Glutamatergic neuron (in vitro differentiated cells): ENCODE data around the gene HIRIP3. TPM values are rescaled to one million over a fixed set of nuclear protein-coding genes. Genes with fewer than 3 reads are reported as not detected.

Experiments
- DNase-seq: peaks from one replicate; pipeline ENCODE4 v3.0.0; 2022
- H3K27ac Mint-ChIP-seq: one replicate; pipeline ENCODE4 v1.8.0; 2020; ENCODE audit warnings: mild to moderate bottlenecking, mixed read lengths, inconsistent platforms; ENCODE audit not compliant: unreplicated experiment
- H3K27me3 Mint-ChIP-seq: one replicate; pipeline ENCODE4 v1.8.0; 2020; ENCODE audit warnings: mild to moderate bottlenecking, moderate library complexity, mixed read lengths, inconsistent platforms; ENCODE audit not compliant: unreplicated experiment
- H3K36me3 Mint-ChIP-seq: one replicate; pipeline ENCODE4 v1.8.0; 2020; ENCODE audit warnings: mild to moderate bottlenecking, mixed read lengths, inconsistent platforms; ENCODE audit not compliant: unreplicated experiment
- H3K4me1 Mint-ChIP-seq: one replicate; pipeline ENCODE4 v1.8.0; 2020; ENCODE audit warnings: mild to moderate bottlenecking, low read depth, mixed read lengths, inconsistent platforms; ENCODE audit not compliant: unreplicated experiment
- H3K4me3 Mint-ChIP-seq: one replicate; pipeline ENCODE4 v1.8.0; 2020; ENCODE audit warnings: mild to moderate bottlenecking, mixed read lengths, inconsistent platforms; ENCODE audit not compliant: unreplicated experiment
- H3K9me3 Mint-ChIP-seq: one replicate; pipeline ENCODE4 v1.8.0; 2020; ENCODE audit warnings: mild to moderate bottlenecking, moderate library complexity, mixed read lengths, inconsistent platforms; ENCODE audit not compliant: unreplicated experiment
- CTCF ChIP-seq: fragments of 200-600 bp; sonication (generic); IDR thresholded peaks from one replicate; pipeline ENCODE4 v1.5.0; 2021; ENCODE audit not compliant: partially characterized antibody, unreplicated experiment
- total RNA-seq: library from RNA; stranded (reverse); fragmentation: NEBNext Ultra II Directional; extraction: Animal tissue kit (Norgen Biotek cat#: 25700); gene quantifications from one replicate; pipeline ENCODE4 v1.2.1, GENCODE V29; 2021; ENCODE audit not compliant: unreplicated experiment

HIRIP3 gene
- total RNA-seq, 1 donor from 2014 or later, result 12.2 TPM

- H3K4me1 Mint-ChIP-seq, result no peaks in the 10 kb centered on the region
- H3K9me3 Mint-ChIP-seq, result peaks cover 9% of the 10 kb centered on the region
- no peak overlapping the region for H3K27ac Mint-ChIP-seq
- no peak for TF ChIP-seq CTCF
- peaks cover 15% of the 10 kb centered on the region for H3K27me3 Mint-ChIP-seq
- H3K36me3 Mint-ChIP-seq, result peaks cover 12% of the 10 kb centered on the region
- DNase-seq, result no peak
- no peak overlapping the region for H3K4me3 Mint-ChIP-seq
Observed at GRCh38 chr16:29984137-29984763, 11.2 kb downstream of the HIRIP3 start.

- H3K4me3 Mint-ChIP-seq, result no peak overlapping the region
- no peak for TF ChIP-seq CTCF
- DNase-seq, result no peak
- H3K36me3 Mint-ChIP-seq, result peaks cover 7% of the 10 kb centered on the region
- H3K27ac Mint-ChIP-seq, result no peak overlapping the region
- peaks cover 9% of the 10 kb centered on the region for H3K9me3 Mint-ChIP-seq
- no peaks in the 10 kb centered on the region for H3K4me1 Mint-ChIP-seq
- peaks cover 11% of the 10 kb centered on the region for H3K27me3 Mint-ChIP-seq
Observed at GRCh38 chr16:29983420-29984136, 11.8 kb downstream of the HIRIP3 start.

- H3K9me3 Mint-ChIP-seq, result peaks cover 9% of the 10 kb centered on the region
- peaks cover 7% of the 10 kb centered on the region for H3K36me3 Mint-ChIP-seq
- DNase-seq, result no peak
- peaks cover 10% of the 10 kb centered on the region for H3K27me3 Mint-ChIP-seq
- no peak overlapping the region for H3K27ac Mint-ChIP-seq
- no peak overlapping the region for H3K4me3 Mint-ChIP-seq
- TF ChIP-seq CTCF, result no peak
- H3K4me1 Mint-ChIP-seq, result no peaks in the 10 kb centered on the region
Observed at GRCh38 chr16:29982560-29983419, 12.6 kb downstream of the HIRIP3 start.

DNA sequence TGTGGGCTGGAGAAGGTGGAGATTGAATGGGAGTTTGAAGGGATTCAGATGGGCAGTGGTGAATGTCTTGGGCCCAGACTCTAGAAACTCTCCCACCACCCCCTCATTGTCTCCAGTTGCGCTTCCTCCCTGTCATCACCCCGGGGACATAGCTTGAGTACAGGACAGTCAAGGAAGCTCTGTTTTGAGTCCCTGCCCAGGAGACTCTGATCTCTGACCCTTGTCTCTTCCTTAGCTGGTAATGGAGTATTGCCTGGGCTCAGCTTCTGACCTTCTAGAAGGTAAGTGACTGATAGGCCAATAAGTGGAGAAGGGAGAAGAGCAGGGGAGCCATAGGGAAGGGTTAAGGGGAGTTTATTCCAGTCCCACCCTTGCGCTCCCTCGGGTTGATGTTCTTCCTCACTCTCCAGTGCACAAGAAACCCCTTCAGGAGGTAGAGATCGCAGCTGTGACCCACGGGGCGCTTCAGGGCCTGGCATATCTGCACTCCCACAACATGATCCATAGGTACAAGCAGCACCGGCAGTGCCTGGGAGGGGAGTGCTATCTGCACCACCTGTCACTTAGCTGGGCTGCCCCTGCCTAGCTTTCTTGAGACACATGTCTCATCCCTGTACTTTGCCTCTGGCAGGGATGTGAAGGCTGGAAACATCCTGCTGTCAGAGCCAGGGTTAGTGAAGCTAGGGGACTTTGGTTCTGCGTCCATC is 16.7 kb downstream of the HIRIP3 start:
- Mint-ChIP-seq H3K27me3 (peaks cover 8% of the 10 kb centered on the region), H3K9me3 (peaks cover 13% of the 10 kb centered on the region), H3K27ac (no peak overlapping the region), H3K4me3 (no peak overlapping the region), H3K36me3 (peaks cover 7% of the 10 kb centered on the region), H3K4me1 (peaks cover 25% of the 10 kb centered on the region)
- DNase-seq, result no peak
- TF ChIP-seq CTCF, result no peak
